Hematopoietic multipotent progenitor cell (in vitro differentiated cells): Measurements from ENCODE around the gene CLDN7. TPM values are rescaled to one million over a fixed set of nuclear protein-coding genes. Genes with fewer than 3 reads are reported as not detected.
A peak's percentile ranks its signal among the peaks of the same experiment; 100 is the strongest.

ENCODE experiments used
- DNase-seq, 3 donors: peaks; one replicate each; pipeline ENCODE4 v3.0.0-alpha.2; 2011 to 2015; ENCODE audit warnings: low read depth in 2 of 3, low spot score in 2 of 3
- total RNA-seq: library from RNA; depleted of rRNA; stranded (reverse); fragments of >200 nt; gene quantifications from one replicate; pipeline ENCODE4 v1.2.3, GENCODE V29; 2012

Gene CLDN7
- total RNA-seq, 1 donor = 9.7 TPM

DNA sequence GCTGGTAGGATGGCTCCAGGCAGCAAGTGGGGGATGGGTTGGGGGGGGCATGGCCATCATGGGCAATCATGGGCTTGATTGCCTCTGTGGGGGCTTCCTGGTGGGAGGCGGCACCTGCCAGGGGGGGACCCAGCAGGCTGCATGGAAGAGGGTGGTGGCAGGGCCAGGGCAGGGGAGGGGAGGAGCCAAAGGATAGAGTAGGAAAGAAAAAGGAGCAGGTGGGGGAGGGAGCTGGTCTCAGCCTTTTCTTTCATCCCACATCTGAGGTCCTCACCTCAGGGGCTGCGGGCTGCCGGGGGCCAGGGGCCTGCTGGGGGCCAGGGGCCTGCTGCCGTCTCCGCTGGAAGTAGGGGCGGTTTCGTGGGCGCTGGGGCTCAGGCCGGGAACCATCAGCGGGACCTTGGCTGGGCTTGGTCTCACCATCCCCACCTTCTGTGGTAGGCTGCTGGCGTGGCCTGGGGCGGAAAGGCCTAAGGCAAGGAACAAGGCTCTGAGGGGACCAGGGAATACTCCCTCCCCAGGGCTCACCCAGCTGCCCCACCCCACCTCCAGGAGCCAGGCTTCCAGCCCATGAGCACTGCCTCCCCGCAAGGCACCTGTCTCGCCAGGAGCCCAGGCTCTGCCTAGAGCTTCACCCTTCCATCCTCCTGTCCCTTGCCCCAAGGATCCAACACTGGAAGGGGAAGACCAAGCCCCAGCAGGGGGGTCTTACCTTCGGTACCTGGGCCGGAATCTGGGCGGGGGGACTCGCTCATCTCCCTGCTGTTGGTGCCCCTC is 27.2 kb upstream of the CLDN7 start:
- DNase-seq = no peak

DNA sequence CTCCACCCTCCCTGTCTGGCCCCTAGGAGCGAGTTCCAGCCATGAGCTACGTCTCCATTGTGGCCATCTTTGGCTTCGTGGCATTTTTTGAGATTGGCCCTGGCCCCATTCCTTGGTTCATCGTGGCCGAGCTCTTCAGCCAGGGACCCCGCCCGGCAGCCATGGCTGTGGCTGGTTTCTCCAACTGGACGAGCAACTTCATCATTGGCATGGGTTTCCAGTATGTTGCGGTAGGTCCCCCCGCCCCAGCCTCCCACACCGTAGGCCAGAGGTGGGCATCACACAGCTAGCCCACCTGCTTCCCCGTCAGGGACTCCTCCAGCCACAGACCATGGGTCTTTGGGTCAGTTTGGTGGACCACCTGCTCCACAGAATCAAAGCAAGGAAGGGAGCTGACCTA is 23.4 kb upstream of the CLDN7 start:
- DNase-seq = no peak

DNA sequence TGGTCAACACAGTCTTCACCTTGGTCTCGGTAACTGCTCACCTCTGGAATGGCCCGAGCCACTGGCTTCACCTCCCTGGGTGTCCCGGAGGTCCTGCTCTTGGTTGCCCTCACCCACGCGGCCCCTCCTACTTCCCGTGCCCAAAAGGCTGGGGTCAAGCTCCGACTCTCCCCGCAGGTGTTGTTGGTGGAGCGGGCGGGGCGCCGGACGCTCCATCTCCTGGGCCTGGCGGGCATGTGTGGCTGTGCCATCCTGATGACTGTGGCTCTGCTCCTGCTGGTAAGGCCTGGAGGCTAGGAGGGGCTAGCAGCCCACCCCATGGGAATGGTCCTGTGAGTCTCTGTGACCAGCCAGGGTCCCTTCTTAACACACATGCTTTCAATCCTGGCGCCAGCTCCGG is 22.6 kb upstream of the CLDN7 start:
- DNase-seq = no peak

DNA sequence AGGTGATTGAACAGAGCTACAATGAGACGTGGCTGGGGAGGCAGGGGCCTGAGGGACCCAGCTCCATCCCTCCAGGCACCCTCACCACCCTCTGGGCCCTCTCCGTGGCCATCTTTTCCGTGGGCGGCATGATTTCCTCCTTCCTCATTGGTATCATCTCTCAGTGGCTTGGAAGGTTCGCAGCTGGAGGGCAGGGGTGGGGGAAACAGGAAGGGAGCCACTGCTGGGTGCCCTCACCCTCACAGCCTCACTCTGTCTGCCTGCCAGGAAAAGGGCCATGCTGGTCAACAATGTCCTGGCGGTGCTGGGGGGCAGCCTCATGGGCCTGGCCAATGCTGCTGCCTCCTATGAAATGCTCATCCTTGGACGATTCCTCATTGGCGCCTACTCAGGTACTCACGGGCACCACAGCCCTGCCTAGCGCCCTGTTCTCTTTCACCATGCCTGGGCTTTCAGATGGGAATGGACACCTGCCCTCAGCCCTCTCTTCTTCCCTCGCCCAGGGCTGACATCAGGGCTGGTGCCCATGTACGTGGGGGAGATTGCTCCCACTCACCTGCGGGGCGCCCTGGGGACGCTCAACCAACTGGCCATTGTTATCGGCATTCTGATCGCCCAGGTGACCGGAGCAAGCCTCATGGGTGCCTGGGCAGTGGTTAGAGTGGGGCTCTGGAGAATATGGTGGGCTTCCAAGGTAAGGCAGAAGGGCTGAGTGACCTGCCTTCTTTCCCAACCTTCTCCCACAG is 21.4 kb upstream of the CLDN7 start:
- DNase-seq = no peak

DNA sequence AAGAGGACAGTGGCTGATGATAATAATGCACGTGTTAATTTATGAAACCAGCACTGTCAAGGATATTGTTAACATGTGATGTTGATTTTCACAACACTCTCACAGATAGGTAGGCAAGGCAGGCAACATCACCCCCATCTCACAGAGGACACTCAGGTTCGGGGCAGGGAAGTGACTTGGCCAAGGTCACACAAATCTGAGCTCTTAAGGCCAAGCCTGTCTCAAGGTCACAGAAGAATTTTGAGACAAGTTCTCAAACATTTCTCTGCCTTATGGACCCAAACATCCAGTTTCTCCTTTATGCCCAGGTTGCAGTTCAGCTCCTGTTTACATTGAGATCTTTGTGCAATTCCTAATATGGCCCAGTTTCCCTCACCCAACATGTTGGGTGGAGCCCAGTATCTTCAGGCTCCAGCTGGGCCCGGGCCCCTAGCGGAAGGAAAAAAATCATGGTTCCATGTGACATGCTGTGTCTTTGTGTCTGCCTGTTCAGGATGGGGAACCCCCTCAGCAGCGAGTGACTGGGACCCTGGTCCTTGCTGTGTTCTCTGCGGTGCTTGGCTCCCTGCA is 20.6 kb upstream of the CLDN7 start:
- peak in 2 of 3 donors; percentile 40 to 49 for DNase-seq

DNA sequence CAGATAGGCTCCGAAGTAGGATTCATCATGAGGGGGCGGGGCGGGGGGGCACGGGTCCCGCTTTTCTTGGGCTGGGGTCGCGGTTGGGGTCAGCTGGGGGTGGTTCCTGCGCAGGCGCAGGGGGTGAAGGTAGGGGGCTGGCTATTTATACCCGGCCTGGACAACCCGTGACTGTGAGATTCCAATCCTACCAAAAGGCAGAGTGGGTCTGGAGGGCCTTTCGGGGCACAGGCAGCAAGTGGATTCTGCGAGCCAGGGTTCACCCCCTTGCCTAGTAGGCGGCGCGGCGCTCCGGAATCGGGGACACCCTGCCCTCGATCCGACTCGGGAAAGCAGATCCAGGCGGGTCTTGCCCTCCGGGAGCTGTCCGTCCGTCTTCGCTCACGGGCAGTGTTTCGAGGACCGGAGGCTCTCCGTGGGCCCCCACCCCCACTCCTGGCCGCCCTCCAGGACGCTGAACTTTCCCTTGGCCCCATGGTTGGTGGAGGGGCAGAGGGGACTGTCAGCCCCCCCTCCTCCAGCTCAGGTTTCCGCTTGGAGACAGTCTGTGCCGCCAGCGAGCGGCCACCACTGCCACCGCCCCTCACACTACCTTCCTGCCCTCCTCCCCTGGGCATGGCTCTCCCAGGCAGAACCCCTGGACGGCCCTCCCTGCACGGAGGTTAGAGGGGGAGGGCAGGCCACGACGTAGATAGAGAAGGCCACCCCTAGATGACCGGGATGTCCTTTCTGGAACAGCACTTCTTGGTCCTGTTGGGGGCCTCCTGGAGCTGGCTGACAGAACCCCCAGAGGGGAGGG is 19.9 kb upstream of the CLDN7 start:
- peak in 2 of 3 donors; percentile 34 to 54 for DNase-seq

DNA sequence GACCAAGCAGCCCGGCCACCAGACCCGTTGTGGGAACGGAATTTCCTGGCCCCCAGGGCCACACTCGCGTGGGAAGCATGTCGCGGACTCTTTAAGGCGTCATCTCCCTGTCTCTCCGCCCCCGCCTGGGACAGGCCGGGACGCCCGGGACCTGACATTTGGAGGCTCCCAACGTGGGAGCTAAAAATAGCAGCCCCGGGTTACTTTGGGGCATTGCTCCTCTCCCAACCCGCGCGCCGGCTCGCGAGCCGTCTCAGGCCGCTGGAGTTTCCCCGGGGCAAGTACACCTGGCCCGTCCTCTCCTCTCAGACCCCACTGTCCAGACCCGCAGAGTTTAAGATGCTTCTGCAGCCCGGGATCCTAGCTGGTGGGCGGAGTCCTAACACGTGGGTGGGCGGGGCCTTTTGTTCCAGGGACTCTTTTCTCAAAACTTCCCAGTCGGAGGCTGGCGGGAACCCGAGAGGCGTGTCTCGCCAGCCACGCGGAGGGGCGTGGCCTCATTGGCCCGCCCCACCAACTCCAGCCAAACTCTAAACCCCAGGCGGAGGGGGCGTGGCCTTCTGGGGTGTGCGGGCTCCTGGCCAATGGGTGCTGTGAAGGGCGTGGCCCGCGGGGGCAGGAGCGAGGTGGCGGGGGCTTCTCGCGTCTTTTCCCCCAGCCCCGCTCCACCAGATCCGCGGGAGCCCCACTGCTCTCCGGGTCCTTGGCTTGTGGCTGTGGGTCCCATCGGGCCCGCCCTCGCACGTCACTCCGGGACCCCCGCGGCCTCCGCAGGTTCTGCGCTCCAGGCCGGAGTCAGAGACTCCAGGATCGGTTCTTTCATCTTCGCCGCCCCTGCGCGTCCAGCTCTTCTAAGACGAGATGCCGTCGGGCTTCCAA is 19.0 kb upstream of the CLDN7 start, which contains the start of gene SLC2A4:
Gene SLC2A4 (plus strand): TSS at position 645 of the 879 bp plus-strand sequence. CDS start 217 bp downstream, at position 862.
- peak; percentile 49 to 87 (median 87) for DNase-seq

DNA sequence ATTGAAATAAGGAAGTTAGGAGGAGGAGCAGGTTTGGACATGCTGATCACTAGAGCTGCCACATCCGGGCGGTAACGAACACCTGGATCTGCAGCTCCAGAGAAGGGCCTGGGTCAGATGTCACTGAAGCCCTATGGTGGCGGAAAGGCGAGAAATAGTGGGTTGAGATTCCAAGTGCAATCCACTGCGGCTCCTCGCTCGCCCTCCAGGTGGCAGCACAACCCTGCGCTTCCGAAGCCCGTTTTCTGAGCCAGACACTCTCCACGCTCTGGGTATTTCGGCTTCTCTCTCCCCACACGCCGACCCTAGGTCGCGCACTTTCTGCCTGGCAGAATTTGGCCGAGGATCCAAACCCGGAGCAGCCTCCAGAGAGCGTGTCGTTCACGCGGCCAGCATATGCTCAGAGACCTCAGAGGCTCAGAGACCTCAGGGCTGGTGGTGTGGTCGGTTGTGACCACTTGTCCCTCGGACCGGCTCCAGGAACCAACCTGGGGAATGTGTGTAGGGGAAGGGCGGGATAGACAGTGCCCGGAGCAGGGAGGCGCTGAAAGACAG is 18.3 kb upstream of the CLDN7 start:
- peak; percentile 74 to 93 (median 82) for DNase-seq

DNA sequence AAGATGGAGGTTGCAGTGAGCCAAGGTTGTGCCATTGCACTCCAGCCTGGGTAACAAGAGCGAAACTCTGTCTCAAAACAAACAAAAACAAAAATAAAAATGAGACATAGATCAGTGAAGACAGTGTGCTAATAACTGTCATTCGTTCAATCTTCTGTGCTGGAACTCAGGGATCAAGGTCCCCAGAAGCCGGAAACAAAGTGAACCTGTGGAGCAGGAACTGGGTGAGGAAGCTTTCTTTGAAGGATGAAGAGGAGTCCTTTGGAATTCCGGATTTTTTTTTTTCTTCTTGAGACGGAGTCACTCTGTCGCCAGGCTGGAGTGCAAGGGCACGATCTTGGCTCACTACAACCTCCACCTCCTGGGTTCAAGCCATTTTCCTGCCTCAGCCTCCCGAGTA is 17.2 kb upstream of the CLDN7 start:
- no peak for DNase-seq

DNA sequence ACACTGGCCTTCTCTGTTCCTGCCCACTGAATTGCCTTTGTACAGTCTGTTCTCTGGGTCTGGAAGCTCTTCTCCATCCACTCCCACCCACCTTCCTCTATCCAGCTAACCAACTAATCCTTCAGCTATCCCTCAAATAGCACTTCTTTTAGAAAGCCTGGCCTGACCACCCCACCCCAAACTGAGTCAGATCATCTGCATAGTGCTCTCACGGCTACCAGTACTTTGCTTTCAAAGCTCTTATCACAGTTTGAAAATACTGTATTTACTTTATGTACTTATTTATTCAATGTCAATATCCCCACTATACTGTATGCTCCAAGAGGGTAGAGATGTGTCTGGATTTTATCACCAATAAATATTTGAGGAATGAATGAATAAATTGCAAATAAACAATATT is 4.5 kb upstream of the CLDN7 start:
- DNase-seq = no peak

DNA sequence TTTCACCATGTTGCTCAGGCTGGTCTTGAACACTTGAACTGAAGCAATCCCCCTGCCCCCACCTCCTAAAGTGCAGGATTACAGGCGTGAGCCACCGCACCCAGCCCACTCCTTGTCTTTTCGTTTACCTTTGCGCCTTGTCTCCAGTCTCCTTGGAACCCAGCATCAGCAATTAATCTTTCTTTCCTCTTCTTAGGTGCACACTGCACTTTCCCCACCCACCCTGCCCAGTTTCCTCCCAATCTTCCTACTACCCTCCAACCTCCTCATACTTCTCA is 1.5 kb upstream of the CLDN7 start:
- no peak for DNase-seq

DNA sequence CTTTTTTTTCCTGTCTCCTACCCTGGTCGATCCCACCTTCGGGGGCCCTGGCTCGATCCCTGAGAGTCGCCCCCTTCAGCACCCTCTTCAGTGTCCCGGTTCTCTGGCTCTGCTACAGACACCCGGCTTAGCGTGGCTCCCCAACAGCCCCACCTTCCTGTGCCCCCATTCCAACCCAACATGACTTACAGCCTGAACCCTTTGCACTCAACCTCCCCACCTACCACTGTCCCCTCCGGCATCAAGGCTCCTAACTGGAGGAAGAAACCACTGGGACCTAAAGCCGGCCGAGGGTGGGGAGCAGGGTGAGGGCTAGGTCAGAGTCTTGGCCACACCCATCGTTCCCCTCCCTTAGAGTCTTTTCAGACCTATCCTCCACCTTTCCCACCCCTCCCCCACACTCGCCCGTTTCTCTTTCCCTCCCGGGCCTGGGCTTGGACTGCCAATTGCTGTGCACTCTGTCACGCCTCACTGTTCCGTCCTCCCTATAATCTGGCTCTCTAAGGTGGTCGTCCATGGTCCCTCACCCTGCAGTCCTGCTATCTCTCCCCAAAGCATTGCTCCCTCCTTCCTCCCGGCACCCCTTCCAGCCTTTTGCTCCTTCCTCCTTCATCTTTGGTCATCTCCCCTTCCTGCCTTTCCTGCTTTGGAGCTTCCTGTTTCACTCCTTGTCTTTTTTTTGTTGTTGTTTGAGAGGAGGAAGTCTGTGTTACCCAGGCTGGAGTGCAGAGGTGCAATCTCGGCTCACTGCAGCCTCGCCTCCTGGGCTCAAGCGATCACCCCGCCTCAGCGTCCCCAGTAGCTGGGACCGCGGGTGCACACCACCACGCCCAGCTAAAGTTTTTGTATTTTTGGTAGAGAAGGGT is 890 bp upstream of the CLDN7 start:
- DNase-seq = peak in 1 of 3 donors; percentile 25

DNA sequence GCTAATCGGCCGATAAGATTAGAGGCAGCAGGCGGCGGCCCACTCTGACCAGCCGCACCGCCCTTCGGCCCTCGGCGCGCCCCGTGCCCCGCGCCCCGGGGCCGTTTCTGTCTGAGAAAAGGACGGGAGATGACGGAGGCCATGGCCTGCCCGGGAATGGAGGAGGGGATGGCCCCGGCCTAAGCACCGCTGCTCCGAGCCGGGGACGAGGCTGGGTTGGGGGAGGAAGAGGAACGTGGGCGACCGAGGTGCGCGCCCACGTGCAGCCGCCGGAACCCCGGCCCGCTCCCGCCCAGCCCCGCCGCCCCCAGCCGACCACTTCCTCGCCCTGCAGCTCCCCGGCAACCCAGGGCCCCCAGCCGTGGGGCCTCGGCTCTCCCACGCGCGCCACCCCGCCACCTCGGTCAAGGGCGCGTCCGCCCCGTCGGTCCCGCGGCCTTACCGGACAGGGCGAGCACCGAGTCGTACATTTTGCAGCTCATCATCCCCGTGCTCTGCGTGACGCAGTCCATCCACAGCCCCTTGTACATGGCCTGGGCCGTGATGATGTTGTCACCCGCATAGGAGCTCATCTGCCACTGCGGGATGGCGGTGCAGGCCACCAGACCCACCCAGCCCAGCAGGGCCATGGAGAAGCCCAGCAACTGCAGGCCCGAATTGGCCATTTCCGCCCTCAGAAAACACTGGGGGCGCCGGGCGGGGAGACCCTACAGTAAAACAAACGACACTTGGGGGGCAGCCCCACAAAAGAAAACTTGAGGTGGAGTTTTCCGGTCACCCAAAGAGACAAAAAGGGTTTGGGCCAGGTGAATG is 693 bp downstream of the CLDN7 start:
- DNase-seq = peak in 2 of 3 donors; percentile 29 to 33

DNA sequence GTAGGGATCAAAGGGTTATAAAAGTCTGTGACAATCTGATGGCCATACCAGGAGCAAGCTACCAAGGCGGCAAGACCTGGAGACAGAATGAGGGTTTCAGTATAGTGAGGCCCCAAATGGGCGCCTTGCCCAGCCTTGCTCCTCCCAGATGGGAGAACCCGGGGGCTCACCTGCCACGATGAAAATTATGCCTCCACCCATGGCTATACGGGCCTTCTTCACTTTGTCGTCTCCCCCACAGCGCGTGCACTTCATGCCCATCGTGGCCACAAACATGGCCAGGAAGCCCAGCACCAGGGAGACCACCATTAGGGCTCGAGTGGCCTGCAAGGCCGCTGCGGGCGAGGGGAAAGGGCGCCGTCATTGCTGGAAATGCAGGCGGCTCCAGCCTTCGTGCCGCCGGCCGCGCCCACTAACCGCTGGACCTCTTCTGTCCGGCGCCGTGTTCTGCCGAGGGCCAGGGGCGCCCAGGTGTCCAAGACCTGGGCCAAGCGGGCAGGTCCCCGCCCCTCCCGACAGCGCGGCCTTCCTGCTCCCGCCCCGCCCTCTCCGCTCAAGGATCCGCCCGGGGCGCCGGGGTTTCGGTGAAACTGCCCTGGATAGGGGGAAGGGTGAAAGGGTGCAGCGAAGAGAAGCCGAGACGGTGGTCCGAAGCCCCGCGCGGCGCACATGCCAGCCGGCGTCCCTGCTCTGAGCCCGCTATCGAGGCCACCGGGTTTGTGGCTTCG is 1.5 kb downstream of the CLDN7 start:
- DNase-seq = peak in 2 of 3 donors; percentile 18 to 39

DNA sequence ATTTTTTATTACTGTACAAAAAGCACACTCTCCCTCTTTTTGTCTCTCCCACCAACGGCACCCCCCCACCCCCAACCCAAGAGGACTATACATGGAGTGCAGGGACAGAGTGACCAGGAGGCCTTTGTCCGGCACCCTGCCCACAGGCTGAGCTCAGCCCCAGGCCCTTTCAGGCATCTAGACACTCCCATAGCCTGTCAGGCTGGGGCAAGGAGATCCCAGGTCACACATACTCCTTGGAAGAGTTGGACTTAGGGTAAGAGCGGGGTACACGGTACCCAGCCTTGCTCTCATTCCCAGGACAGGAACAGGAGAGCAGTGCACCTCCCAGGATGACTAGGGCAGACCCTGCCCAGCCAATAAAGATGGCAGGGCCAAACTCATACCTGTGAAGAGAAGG is 2.1 kb downstream of the CLDN7 start:
- DNase-seq = no peak

DNA sequence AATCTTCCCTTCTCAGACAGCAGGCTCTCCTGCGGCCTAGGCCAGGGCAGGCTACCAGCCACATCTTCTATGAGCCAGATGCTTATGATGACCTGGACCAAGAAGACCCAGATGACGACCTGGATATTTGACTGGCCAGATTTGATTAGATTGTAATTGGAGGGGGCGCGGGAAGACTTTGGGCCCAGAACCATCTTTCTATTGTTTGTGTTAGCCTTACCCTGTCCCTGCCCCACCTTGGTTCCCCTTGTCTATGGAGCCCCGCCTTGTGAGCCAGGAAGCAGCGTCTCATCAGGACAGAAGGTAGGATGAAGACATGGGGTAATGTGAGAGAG is 2.8 kb downstream of the CLDN7 start:
- DNase-seq = no peak

DNA sequence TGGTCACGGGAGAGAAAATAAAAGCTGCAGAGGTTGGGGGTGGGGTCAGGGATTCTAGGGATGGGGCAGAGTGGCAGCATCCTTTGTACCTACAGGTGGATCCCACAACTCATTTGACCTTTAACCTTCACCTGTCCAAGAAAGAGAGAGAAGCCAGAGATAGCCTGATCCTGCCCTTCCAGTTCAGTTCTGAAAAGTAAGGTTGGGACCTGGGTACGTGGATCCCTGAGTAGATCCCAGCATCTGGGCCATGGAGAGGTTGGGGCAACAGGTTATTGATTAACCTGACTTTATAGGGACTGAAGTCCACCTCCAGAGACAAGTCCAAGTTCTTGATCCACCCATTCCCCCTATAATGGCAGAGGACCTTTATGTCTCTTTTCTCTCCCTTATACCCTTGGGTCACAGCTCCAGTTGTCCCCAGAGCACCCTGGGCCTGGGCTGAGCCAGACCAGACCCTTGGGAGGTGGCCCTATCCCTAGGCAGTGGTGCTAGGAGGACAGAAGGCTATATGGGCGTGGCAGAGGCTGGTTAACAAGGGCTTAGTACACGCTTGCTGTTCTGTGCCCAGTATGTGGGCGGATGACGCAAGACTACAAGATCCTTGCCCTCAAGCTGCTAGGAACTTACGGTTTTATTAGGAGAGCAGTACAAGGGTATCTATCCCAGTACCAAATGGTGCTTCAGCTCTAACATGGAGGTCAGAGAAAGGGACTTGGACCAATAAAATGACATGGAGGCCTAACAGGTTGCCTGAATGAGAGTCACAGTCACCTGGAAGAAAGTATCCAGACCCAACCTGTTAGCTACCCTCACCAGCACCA is 3.3 kb downstream of the CLDN7 start:
- DNase-seq = no peak
